ENCODE results near the gene PHF14.

DNA sequence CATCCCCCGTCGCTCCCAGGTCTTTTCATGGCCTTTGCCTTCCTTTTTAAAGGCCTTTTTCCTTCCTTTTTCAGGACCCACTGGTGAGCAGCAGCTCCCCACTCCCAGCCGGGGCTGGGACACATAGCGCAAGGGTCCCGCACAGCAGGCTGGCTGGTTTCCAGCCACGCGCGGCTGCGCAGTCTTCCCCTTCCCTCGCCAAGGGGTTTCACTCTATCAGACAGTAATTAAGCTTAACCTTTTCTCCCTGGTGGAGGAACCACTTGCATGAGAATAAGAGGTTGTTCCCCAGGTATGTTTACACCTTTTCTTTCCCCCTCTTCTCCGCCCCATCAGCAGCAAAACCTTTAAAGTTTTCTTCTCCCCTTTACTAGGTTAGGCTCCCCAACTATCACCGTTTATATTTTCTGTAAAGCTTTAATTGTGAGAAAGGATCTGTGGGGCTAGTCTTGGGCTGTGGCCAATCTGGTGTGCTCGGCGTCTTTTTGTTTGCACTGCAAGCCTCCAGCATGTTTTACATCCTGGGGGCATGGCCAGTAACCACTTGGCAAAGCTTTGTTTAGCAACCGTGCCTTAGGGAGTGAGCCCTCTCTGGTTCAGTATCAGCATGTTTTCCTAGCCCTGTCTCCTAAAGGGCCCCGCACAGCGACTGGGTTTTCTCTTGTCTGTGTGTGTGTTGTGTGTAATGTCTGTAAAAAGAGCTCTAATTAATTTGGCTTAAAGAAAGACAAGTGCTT lies 219.6 kb downstream of the PHF14 start:
- TF ChIP-seq POLR2A (IDR thresholded peaks at IDR 0.05; ENCODE audit: low read depth, low read length) = no peak
- TF ChIP-seq TAF1 (IDR thresholded peaks at IDR 0.05; ENCODE audit: borderline replicate concordance, low read depth, low read length) = no peak

Data from GM12892 (cell line).